ENCODE data around the gene GARNL3.

GARNL3 gene

DNA sequence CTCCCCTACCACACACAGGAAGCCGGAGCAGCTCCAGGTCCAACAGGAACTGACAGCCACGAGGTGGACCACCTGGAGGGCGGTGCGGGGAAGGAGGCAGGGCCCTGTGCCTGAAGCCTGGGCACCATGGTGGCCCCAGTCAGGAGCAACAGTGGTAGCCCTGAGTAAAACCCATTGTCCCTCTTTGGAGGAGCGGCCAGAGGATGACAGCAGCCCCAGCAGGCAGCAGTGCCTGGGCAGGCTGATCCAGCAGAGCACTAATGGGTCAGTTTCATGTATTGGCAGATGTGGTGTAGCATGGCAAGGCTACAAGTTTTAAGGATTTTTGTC lies 47.7 kb upstream of the GARNL3 start:
- no peak for TF ChIP-seq SIN3A (IDR thresholded peaks at IDR 0.05; ENCODE audit: borderline replicate concordance, insufficient read depth, low read length)
- no peak for TF ChIP-seq TAF1 (IDR thresholded peaks at IDR 0.05; ENCODE audit: borderline replicate concordance, insufficient read depth, low read length)
- TF ChIP-seq, protein P1, sequence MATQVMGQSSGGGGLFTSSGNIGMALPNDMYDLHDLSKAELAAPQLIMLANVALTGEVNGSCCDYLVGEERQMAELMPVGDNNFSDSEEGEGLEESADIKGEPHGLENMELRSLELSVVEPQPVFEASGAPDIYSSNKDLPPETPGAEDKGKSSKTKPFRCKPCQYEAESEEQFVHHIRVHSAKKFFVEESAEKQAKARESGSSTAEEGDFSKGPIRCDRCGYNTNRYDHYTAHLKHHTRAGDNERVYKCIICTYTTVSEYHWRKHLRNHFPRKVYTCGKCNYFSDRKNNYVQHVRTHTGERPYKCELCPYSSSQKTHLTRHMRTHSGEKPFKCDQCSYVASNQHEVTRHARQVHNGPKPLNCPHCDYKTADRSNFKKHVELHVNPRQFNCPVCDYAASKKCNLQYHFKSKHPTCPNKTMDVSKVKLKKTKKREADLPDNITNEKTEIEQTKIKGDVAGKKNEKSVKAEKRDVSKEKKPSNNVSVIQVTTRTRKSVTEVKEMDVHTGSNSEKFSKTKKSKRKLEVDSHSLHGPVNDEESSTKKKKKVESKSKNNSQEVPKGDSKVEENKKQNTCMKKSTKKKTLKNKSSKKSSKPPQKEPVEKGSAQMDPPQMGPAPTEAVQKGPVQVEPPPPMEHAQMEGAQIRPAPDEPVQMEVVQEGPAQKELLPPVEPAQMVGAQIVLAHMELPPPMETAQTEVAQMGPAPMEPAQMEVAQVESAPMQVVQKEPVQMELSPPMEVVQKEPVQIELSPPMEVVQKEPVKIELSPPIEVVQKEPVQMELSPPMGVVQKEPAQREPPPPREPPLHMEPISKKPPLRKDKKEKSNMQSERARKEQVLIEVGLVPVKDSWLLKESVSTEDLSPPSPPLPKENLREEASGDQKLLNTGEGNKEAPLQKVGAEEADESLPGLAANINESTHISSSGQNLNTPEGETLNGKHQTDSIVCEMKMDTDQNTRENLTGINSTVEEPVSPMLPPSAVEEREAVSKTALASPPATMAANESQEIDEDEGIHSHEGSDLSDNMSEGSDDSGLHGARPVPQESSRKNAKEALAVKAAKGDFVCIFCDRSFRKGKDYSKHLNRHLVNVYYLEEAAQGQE (IDR thresholded peaks at IDR 0.05; ENCODE audit: insufficient read depth in 1 of 2, low read depth in 2 of 2, low read length in 2 of 2), result no peak
- no peak for TF ChIP-seq FOXP2 (optimal IDR thresholded peaks at IDR 0.05; ENCODE audit: borderline replicate concordance, extremely low read depth, extremely low read length, insufficient read depth)
- no peak for TF ChIP-seq POLR2AphosphoS5 (IDR thresholded peaks at IDR 0.05; ENCODE audit: low read depth, low read length)

DNA sequence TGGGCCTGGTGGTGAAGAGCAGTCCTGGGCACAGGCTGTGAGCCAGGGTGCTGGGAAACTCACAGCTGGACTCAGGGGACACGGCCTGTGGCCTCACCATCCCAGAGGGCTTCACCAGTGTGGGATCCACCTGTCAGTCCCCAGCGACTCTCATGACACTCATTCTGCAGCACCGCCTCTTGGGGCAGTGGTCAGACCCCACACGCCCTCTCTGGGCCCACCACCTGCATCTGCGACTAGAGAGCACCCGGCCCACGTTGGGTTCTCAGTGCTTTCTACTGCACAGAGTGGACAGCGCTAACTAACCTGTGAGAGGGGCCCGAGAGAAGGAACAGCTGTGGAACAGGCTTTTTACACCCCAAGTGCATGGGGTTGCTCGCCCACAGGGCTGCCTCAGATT lies 45.8 kb upstream of the GARNL3 start:
- no peak for TF ChIP-seq POLR2AphosphoS5 (IDR thresholded peaks at IDR 0.05; ENCODE audit: low read depth, low read length)

DNA sequence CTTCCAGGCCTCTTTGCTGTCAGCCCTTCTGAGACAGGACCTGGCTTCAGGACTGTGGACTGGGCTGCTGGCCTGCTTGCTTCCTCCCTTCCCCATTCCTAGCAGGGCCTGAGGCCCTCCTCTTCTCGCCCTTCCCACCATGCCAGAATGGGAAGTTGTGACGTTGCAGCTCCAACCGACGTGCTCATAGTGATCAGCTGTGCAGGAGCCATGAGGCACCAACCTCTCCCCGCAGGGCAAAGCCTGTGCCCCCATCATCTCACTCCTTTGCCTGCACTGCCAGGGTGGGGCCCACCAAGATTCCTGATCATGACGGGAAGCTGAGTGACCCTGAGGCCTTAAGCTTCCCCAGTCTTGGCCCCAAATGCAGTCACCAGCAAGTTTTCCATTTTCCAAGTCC lies 45.1 kb upstream of the GARNL3 start:
- TF ChIP-seq POLR2AphosphoS5 (IDR thresholded peaks at IDR 0.05; ENCODE audit: low read depth, low read length), result no peak

DNA sequence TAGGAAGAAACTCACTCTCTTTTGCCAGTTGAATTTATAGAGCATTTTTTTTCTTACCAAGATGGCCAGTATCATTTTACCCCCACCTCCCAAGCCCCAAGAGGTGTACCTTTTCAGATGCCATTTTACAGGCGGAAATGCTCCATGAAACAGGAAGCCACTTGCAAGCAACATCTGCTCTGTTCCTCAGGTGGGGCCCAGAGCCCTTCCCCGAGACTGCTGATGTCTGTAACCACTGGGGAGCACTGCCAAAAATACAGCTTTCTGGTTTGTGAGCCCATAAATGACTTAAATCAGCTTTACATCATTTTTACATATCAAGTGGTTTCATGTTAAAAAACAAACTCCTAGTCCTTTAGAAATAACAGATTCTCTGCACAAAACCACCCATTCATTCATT lies 42.9 kb upstream of the GARNL3 start:
- TF ChIP-seq FOXP2 (optimal IDR thresholded peaks at IDR 0.05; ENCODE audit: borderline replicate concordance, extremely low read depth, extremely low read length, insufficient read depth) (no peak), TAF1 (IDR thresholded peaks at IDR 0.05; ENCODE audit: borderline replicate concordance, insufficient read depth, low read length) (no peak), POLR2AphosphoS5 (IDR thresholded peaks at IDR 0.05; ENCODE audit: low read depth, low read length) (no peak), SIN3A (IDR thresholded peaks at IDR 0.05; ENCODE audit: borderline replicate concordance, insufficient read depth, low read length) (no peak)
- TF ChIP-seq, protein P1 (IDR thresholded peaks at IDR 0.05; ENCODE audit: insufficient read depth in 1 of 2, low read depth in 2 of 2, low read length in 2 of 2), result no peak

DNA sequence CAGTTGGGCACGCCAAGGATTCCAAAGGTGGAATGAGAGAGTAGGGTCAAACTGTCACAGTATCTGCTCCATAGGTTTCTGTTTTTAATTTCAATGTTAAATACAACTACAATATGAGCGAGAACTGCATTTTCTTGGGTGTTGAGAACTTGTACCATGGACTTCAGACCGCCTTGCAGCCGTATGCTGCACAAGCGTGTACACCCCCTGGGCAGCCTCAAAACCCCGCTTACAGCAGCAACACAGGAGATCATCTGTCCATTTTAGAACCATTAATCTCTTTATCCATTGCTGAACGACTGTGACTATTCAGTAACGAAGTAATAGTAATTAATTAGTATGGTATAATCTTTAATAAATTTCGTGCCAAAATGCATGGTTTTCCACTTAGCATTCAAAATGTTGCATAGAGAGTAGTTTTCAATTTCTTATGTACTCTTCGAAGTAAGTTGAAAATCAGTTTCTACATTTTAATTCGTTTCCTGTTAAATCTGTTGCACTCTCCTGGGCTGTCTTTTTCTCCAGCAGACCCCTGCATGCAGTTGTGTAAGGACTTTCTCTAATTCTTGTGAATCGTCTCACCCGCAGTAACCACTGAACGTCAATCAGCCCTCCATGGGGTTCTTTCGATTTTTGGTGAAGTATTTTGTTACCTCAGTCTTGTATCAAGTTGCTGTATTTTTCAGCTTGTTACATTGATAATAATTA lies 42.0 kb upstream of the GARNL3 start:
- TF ChIP-seq POLR2AphosphoS5 (IDR thresholded peaks at IDR 0.05; ENCODE audit: low read depth, low read length) (no peak), TAF1 (IDR thresholded peaks at IDR 0.05; ENCODE audit: borderline replicate concordance, insufficient read depth, low read length) (no peak), FOXP2 (optimal IDR thresholded peaks at IDR 0.05; ENCODE audit: borderline replicate concordance, extremely low read depth, extremely low read length, insufficient read depth) (no peak), SIN3A (IDR thresholded peaks at IDR 0.05; ENCODE audit: borderline replicate concordance, insufficient read depth, low read length) (no peak)
- TF ChIP-seq, protein P1 (IDR thresholded peaks at IDR 0.05; ENCODE audit: insufficient read depth in 1 of 2, low read depth in 2 of 2, low read length in 2 of 2), result no peak

DNA sequence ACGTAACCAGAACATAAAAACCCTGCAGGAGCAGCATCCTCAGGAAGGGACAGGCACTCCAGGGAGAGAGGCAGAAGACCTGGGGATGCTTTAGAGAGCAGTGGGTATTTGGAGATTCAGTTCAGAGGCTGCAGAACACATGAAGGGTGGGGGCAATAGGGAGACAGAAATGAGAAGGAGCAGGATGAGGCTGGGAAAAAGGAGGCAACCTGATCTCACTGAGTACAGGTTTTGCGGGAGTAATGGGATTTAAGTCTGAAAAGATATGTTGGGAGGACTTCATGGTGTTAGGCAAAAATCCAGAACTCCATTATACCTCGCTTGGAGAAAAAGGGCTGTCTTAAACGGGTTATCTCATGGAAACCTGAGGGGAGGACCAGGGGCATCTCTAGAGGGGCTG lies 41.3 kb upstream of the GARNL3 start:
- TF ChIP-seq SIN3A (IDR thresholded peaks at IDR 0.05; ENCODE audit: borderline replicate concordance, insufficient read depth, low read length) (no peak), TAF1 (IDR thresholded peaks at IDR 0.05; ENCODE audit: borderline replicate concordance, insufficient read depth, low read length) (no peak), FOXP2 (optimal IDR thresholded peaks at IDR 0.05; ENCODE audit: borderline replicate concordance, extremely low read depth, extremely low read length, insufficient read depth) (no peak)
- TF ChIP-seq, protein P1 (IDR thresholded peaks at IDR 0.05; ENCODE audit: insufficient read depth in 1 of 2, low read depth in 2 of 2, low read length in 2 of 2), result no peak

All from PFSK-1 (cell line).